Measurements from ENCODE around the gene GMEB2. TPM values are rescaled to one million over a fixed set of nuclear protein-coding genes. Genes with fewer than 3 reads are reported as not detected.

Gene GMEB2
- total RNA-seq, 8 experiments from 2014 or later = 5.6 to 11.8 (median 8.4) TPM

DNA sequence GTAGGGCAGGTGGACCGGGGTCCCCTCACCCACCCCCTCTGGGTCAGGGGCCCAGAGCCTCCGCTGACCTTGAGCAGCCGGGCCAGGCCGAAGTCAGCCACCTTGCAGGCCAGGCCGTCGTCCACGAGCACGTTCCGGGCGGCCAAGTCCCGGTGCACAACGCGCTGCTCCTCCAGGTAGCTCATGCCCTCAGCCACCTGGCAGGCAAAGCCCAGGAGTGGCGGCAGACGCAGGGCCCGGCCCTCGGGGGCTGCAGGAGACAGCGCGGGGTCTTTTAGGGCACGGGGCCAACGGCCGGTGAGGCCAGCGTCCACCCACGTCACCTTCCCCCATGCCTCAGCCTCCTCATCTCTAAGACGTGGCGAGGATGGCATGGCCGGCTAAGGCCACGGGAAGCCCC lies 85.5 kb downstream of the GMEB2 start:
- ATAC-seq (replicated peaks in 6 of 8) = no peak
- H3K4me1 ChIP-seq (replicated peaks in 1 of 2) = peaks cover 9 to 10% of the 10 kb centered on the region in 2 donors
- in situ Hi-C loops (cut with MboI; ENCODE audit: low pct_unique_long_range_greater_than_20kb in 2 of 9, low sequenced_read_pairs in 9 of 9, unreplicated experiment in 9 of 9) = loop anchor here in 1 of 9 experiments (25.0 kb wide), 1 partner anchor 321 kb away; the partner anchor contains the start of genes ABHD16B and TPD52L2
- no peak overlapping the region for H3K27ac ChIP-seq
- no peak overlapping the region for H3K4me3 ChIP-seq
- 98 to 100% methylated on average over 3 to 8 of the region's 28 CpGs; no CpG with 5 or more reads in 8 of the 10 experiments for WGBS, 10 experiments

DNA sequence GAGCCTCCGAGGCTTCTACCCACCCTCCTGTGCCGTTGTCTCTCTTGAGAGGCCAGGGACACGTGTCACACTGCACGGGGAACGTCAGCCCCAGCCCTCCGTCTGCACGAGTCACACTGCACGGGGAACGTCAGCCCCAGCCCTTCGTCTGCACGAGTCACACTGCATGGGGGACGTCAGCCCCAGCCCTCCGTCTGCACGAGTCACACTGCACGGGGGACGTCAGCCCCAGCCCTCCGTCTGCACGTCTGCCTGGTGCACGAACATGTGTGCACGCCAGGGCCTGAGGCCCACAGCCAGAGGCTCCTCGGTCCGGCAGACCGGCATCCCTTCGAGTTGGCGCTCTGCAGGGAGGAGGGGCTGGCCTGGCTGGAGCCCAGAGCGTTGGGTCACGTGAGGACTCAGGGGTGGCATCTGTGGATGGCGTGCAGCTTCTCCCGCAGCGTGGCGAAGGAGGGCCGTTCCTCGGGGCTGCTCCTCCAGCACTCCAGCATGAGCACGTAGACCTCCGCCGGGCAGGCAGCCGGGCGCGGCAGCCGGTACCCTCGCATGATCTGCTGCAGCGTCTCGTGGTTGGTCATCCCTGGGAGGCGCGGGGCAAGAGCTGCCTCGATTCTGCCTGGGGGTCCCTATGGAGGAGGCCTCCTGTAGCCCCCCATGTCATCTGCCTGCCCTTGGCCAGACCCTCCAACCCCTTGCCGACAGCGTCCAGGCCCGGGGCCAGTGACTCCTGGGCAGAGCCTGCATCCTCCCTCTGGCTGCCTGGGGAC lies 86.3 kb downstream of the GMEB2 start:
- in situ Hi-C loops (cut with MboI; ENCODE audit: low pct_unique_long_range_greater_than_20kb in 2 of 9, low sequenced_read_pairs in 9 of 9, unreplicated experiment in 9 of 9) = loop anchor here in 1 of 9 experiments (25.0 kb wide), 1 partner anchor 322 kb away; the partner anchor contains the start of genes ABHD16B and TPD52L2
- Histone ChIP-seq H3K4me3 (no peak overlapping the region), H3K27ac (peak overlapping the region in 1 of 2 donors; percentile 34), H3K4me1 (replicated peaks in 1 of 2) (peaks cover 9 to 10% of the 10 kb centered on the region in 2 donors)
- 16 to 100% (median 57%) methylated on average over 2 to 15 of the region's 49 CpGs; no CpG with 5 or more reads in 5 of the 10 experiments for WGBS, 10 experiments
- ATAC-seq (replicated peaks in 6 of 8) = peak in 6 of 8 experiments; percentile 4 to 84 (median 74)

DNA sequence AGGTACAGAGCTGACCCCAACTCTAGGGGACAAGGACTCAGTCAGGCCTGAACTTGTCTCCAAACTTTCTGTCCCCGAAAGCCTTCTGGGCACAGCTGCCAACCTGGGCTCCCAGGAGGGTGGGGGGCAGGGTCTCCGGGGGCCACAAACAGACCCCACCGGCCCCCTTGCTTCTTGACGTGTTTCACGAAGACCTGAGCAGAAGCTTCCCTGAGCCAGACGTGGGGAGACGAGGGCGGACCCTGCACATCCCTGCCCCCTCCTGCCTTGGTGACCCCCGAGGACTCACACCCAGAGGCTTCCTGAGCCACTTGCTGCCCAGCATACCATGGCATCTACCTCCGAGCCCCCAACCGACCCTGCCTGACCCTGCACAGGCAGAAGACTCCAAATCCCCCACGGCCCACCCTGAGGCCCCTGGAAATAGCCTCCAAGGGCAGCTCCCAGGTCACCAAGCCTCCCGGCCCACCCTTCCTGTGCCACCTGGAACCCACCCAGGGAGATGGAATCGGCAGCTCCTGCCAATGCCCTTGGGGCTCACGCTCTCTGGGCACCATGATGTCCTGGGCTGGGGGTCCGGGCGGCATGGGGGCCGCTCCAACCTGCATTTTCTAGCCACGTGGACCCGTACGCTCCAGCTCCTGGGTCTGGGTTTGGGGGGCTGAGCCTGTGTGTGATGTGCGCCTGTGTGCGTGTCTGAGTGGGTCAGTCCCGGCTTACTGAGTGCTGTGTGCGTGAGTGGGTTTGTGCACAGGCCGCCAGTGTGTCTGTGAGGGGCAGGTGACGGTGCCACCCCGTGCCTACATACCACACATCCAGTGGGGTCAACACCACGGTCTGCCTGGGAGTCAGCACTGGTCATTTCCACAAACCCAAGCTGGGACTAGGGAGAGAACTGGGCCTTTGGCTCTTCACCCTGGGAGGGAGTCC lies 87.2 kb downstream of the GMEB2 start:
- 100% methylated on average over 5 of the region's 29 CpGs; no CpG with 5 or more reads in 9 of the 10 experiments for WGBS, 10 experiments
- H3K4me3 ChIP-seq = no peak overlapping the region
- H3K27ac ChIP-seq = peak overlapping the region in 1 of 2 donors; percentile 27
- H3K4me1 ChIP-seq (replicated peaks in 1 of 2) = peaks cover 16 to 17% of the 10 kb centered on the region in 2 donors
- ATAC-seq (replicated peaks in 6 of 8) = no peak
- in situ Hi-C loops (cut with MboI; ENCODE audit: low pct_unique_long_range_greater_than_20kb in 2 of 9, low sequenced_read_pairs in 9 of 9, unreplicated experiment in 9 of 9) = loop anchor here in 1 of 9 experiments (25.0 kb wide), 1 partner anchor 323 kb away; the partner anchor contains the start of genes ABHD16B and TPD52L2

DNA sequence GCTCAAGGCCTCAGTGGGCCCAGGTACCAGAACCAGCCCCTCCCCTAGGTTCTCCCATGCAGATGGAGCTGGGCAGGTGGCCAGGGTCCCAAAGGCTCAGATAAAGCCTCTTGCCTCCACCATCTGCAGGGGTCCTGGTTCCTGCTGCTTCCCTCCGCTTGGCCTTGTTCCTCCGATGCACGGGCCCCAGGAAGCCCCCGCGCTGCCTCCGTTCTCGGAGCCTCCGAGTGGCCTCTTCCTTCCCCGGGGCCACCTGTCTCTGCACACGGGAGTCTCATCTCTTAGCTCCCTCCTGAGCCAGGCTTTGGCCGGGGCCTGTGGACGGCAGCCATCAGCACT lies 87.8 kb downstream of the GMEB2 start:
- peaks cover 18 to 21% of the 10 kb centered on the region in 2 donors for H3K4me1 ChIP-seq (replicated peaks in 1 of 2)
- 83 to 93% (median 86%) methylated on average over 2 to 10 of the region's 12 CpGs; no CpG with 5 or more reads in 7 of the 10 experiments for WGBS, 10 experiments
- in situ Hi-C loops (cut with MboI; ENCODE audit: low pct_unique_long_range_greater_than_20kb in 2 of 9, low sequenced_read_pairs in 9 of 9, unreplicated experiment in 9 of 9) = loop anchor here in 1 of 9 experiments (25.0 kb wide), 1 partner anchor 323 kb away; the partner anchor contains the start of genes ABHD16B and TPD52L2
- no peak overlapping the region for H3K27ac ChIP-seq
- no peak for ATAC-seq (replicated peaks in 6 of 8)
- H3K4me3 ChIP-seq = no peak overlapping the region

DNA sequence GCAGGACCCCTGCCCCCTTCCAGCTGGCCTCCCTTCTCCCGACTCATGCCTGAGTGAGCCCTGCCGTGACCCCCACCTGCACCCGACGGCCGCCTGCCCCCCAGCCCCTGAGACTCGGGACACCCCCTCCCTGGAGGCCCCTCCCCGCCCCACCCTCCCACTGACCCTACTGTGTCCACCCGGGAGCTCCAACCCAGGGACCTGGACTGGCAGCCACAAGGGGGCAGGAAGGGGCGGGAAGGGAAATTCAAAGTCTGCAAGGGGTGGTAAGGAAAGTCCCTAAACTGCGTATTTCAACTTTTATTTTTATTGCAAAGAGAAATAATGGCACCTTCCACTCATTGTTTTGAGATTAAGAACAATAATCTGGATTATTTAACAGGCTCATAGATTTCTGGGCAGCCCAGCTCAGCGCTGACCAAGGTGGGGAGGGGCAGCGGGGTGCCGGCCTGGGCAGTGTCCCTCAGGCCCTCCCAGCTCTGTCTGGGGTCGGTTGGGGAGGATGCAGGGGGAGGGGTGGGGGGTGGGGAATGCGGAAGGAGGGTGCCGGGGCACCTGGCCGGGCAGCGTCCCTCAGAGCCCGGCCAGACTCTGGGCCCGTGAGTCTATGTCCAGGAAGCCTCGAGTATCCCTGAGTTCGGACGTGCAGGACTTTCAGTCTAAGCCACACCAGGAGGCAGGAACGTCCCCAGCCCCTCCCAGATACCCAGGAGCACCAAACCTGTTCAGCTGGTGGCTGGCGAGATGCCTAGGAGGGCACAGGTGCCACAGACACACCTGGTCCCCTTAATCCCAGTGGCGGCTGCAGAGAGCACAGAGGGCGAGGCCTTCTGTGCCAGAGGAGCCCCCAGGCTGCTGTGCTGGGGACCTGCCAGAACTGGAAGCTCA lies 88.5 kb downstream of the GMEB2 start:
- ATAC-seq (replicated peaks in 6 of 8) = peak; percentile 5 to 48 (median 16)
- H3K4me1 ChIP-seq (replicated peaks in 1 of 2) = peaks cover 18 to 21% of the 10 kb centered on the region in 2 donors
- 83% methylated on average over 2 of the region's 27 CpGs; no CpG with 5 or more reads in 9 of the 10 experiments for WGBS, 10 experiments
- H3K4me3 ChIP-seq = peak overlapping the region in 2 of 5 donors; percentile 7 to 12
- no peak overlapping the region for H3K27ac ChIP-seq
- in situ Hi-C loops (cut with MboI; ENCODE audit: low pct_unique_long_range_greater_than_20kb in 2 of 9, low sequenced_read_pairs in 9 of 9, unreplicated experiment in 9 of 9) = loop anchor here in 1 of 9 experiments (25.0 kb wide), 1 partner anchor 324 kb away; the partner anchor contains the start of genes ABHD16B and TPD52L2

Other genes with a start within 250 kb of the GMEB2 start
- 100 to 1,000 TPM in 1 of 8 experiments, 10 to 100 TPM in 4, 1 to 10 TPM in 1, under 1 TPM in 2; 0.18 to 124 (median 58.4) TPM for gene KCNQ2, start 154.4 kb downstream of the GMEB2 start, total RNA-seq
- gene EEF1A2, start 128.0 kb downstream of the GMEB2 start, total RNA-seq = 100 to 1,000 TPM in 4 of 8 experiments, 10 to 100 TPM in 2, 1 to 10 TPM in 2; 2.8 to 390 (median 139) TPM
- gene PPDPF, start 106.3 kb downstream of the GMEB2 start, total RNA-seq = 100 to 1,000 TPM in 3 of 8 experiments, 10 to 100 TPM in 5; 12.8 to 270 (median 87.9) TPM
- gene PTK6, start 89.7 kb downstream of the GMEB2 start, total RNA-seq = 1 to 10 TPM in 1 of 8 experiments, under 1 TPM in 7; 0.10 to 1.6 (median 0.83) TPM
- under 1 TPM in 2 of 8 experiments, not detected in 6; 0.11 to 0.27 TPM for gene SRMS, start 79.4 kb downstream of the GMEB2 start, total RNA-seq
- gene FNDC11, start 72.9 kb downstream of the GMEB2 start, total RNA-seq = 1 to 10 TPM in 5 of 8 experiments, under 1 TPM in 3; 0.36 to 3.5 (median 2.0) TPM
- gene HELZ2, start 52.9 kb downstream of the GMEB2 start, total RNA-seq = 10 to 100 TPM in 5 of 8 experiments, 1 to 10 TPM in 3; 4.7 to 19.3 (median 14.1) TPM
- 100 to 1,000 TPM in 2 of 8 experiments, 10 to 100 TPM in 6; 14.5 to 155 (median 69.2) TPM for gene STMN3, start 26.3 kb upstream of the GMEB2 start, total RNA-seq
- 10 to 100 TPM in 5 of 8 experiments, 1 to 10 TPM in 3; 5.9 to 30.7 (median 11.0) TPM for gene RTEL1, start 31.2 kb upstream of the GMEB2 start, total RNA-seq
- 1 to 10 TPM in 1 of 8 experiments, under 1 TPM in 4, not detected in 3; 0.22 to 1.1 (median 0.69) TPM for gene TNFRSF6B, start 69.6 kb upstream of the GMEB2 start, total RNA-seq
- 10 to 100 TPM; 22.7 to 45.5 (median 35.1) TPM for gene ARFRP1, start 80.9 kb upstream of the GMEB2 start, total RNA-seq
- gene ZGPAT, start 80.9 kb upstream of the GMEB2 start, total RNA-seq = 10 to 100 TPM; 10.4 to 28.3 (median 15.7) TPM
- 1 to 10 TPM; 2.5 to 8.8 (median 3.9) TPM for gene LIME1, start 109.6 kb upstream of the GMEB2 start, total RNA-seq
- 10 to 100 TPM; 19.8 to 57.5 (median 36.4) TPM for gene SLC2A4RG, start 112.7 kb upstream of the GMEB2 start, total RNA-seq
- 10 to 100 TPM in 5 of 8 experiments, 1 to 10 TPM in 3; 2.2 to 23.5 (median 16.2) TPM for gene ZBTB46, start 204.2 kb upstream of the GMEB2 start, total RNA-seq
- gene ABHD16B, start 234.4 kb upstream of the GMEB2 start, total RNA-seq = under 1 TPM in 1 of 8 experiments, not detected in 7; 0.60 TPM
- gene TPD52L2, start 238.2 kb upstream of the GMEB2 start, total RNA-seq = 100 to 1,000 TPM in 1 of 8 experiments, 10 to 100 TPM in 7; 41.3 to 108 (median 70.4) TPM